ENCODE results near the gene LRP2.
"Not testable (repeated sequence)": the region's sequence is repeated elsewhere in the genome, so short reads cannot be mapped to it uniquely, and the experiment has no call there.

LRP2 gene

DNA sequence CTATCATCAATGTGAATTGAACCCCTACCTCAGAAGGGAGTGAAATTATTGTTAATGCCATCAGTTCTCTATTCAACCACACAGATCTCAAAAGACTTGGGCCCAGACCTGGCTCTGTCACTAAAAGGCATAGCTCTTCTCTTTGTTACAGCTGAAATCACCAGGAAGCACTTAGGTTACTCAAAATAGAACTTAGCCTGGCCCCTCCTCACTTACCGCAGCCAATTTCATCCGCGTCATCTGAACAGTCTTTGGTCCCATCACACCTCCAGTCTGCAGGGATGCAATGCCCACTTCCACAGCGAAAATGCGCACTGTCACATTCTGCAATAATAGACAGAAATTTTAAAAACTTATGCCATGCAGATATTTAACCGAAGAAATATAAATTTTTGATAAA, 41.8 kb downstream of the LRP2 start:
- CTCF ChIA-PET: no interaction called here
- no peak overlapping the region for H3K4me3 ChIP-seq (ENCODE audit: control insufficient read depth in 1 of 7, extremely low read depth in 1 of 7, insufficient read depth in 4 of 7, low read depth in 2 of 7, low read length in 6 of 7)
- H3K27ac ChIP-seq (ENCODE audit: insufficient read depth in 1 of 2, low read depth in 1 of 2, low read length in 2 of 2, poor library complexity in 1 of 2, severe bottlenecking in 2 of 2): no peak overlapping the region
- DNase-seq: no peak
- POLR2A ChIA-PET: no interaction called here
- 94% methylated on average over 3 of the region's 6 CpGs for WGBS (ENCODE audit: insufficient coverage)
- H3K4me1 ChIP-seq (ENCODE audit: control extremely low read depth in 1 of 4, control insufficient read depth in 4 of 4, insufficient read depth in 4 of 4, low read length in 3 of 4): no peaks in the 10 kb centered on the region
- no peaks in the 10 kb centered on the region for H3K27me3 ChIP-seq (replicated peaks in 2 of 5; ENCODE audit: control insufficient read depth in 4 of 5, insufficient read depth in 5 of 5, low read length in 4 of 5)
- no peaks in the 10 kb centered on the region for H3K36me3 ChIP-seq (ENCODE audit: control insufficient read depth in 4 of 4, insufficient read depth in 4 of 4, low read length in 3 of 4)
- no peaks in the 10 kb centered on the region for H3K9me3 ChIP-seq (ENCODE audit: control extremely low read depth in 1 of 5, control insufficient read depth in 4 of 5, insufficient read depth in 2 of 5, low read depth in 1 of 5, low read length in 4 of 5)

DNA sequence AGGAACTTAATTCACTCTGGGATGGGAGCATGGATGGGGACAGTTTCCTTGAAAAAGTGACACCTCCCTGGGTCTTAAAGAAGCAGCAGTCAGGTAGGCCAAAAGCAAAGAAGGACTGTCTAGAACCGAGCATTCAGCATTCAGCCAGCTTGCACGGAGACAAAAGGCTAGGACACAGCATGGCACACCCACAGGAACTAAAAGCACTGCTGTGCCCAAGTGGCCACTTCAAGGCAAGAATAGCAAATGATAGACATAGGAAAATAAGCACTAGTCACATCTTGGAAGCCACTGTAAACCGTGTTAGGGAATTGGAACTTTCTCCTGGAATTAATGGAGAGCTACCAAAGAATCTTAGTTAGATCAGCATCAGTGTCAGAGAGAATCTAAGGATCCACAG, 47.0 kb downstream of the LRP2 start:
- Histone ChIP-seq H3K27ac (ENCODE audit: insufficient read depth in 1 of 2, low read depth in 1 of 2, low read length in 2 of 2, poor library complexity in 1 of 2, severe bottlenecking in 2 of 2) (no peak overlapping the region), H3K36me3 (ENCODE audit: control insufficient read depth in 4 of 4, insufficient read depth in 4 of 4, low read length in 3 of 4) (no peaks in the 10 kb centered on the region), H3K27me3 (replicated peaks in 2 of 5; ENCODE audit: control insufficient read depth in 4 of 5, insufficient read depth in 5 of 5, low read length in 4 of 5) (no peaks in the 10 kb centered on the region), H3K4me3 (ENCODE audit: control insufficient read depth in 1 of 7, extremely low read depth in 1 of 7, insufficient read depth in 4 of 7, low read depth in 2 of 7, low read length in 6 of 7) (no peak overlapping the region), H3K4me1 (ENCODE audit: control extremely low read depth in 1 of 4, control insufficient read depth in 4 of 4, insufficient read depth in 4 of 4, low read length in 3 of 4) (no peaks in the 10 kb centered on the region), H3K9me3 (ENCODE audit: control extremely low read depth in 1 of 5, control insufficient read depth in 4 of 5, insufficient read depth in 2 of 5, low read depth in 1 of 5, low read length in 4 of 5) (peaks cover 0 to 5% (median 0%) of the 10 kb centered on the region in 5 experiments)
- ChIA-PET CTCF (no interaction called here), POLR2A (no interaction called here)
- DNase-seq: no peak
- 97% methylated on average over 3 of the region's 3 CpGs for WGBS (ENCODE audit: insufficient coverage)

DNA sequence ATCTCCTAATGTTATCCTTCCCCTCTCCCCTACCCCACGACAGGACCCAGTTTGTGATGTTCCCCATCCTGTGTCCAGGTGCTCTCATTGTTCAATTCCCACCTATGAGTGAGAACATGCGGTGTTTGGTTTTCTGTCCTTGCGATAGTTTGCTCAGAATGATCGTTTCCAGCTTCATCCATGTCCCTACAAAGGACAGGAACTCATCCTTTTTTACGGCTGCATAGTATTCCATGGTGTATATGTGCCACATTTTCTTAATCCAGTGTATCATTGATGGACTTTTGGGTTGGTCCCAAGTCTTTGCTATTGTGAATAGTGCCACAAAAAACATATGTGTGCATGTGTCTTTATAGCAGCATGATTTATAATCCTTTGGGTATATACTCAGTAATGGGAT, 54.0 kb downstream of the LRP2 start:
- CTCF ChIA-PET; H3K4me3 ChIP-seq (ENCODE audit: control insufficient read depth in 1 of 7, extremely low read depth in 1 of 7, insufficient read depth in 4 of 7, low read depth in 2 of 7, low read length in 6 of 7): not testable (repeated sequence)

DNA sequence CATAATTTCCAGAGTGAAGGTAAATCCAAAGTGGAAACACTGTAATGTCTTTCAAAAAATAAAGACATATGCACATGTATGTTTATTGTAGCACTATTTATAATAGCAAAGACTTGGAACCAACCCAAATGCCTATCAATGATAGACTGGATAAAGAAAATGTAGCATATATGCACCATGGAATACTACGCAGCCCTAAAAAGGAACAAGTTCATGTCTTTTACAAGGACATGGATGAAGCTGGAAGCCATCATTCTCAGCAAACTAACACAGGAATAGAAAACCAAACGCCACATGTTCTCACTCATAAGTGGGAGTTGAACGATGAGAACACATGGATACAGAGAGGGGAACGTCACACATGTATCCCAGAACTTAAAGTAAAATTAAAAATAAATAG, 57.6 kb downstream of the LRP2 start:
- DNase-seq; H3K27me3 ChIP-seq (replicated peaks in 2 of 5; ENCODE audit: control insufficient read depth in 4 of 5, insufficient read depth in 5 of 5, low read length in 4 of 5); H3K27ac ChIP-seq (ENCODE audit: insufficient read depth in 1 of 2, low read depth in 1 of 2, low read length in 2 of 2, poor library complexity in 1 of 2, severe bottlenecking in 2 of 2); POLR2A ChIA-PET; H3K4me1 ChIP-seq (ENCODE audit: control extremely low read depth in 1 of 4, control insufficient read depth in 4 of 4, insufficient read depth in 4 of 4, low read length in 3 of 4); CTCF ChIA-PET; H3K36me3 ChIP-seq (ENCODE audit: control insufficient read depth in 4 of 4, insufficient read depth in 4 of 4, low read length in 3 of 4); H3K9me3 ChIP-seq (ENCODE audit: control extremely low read depth in 1 of 5, control insufficient read depth in 4 of 5, insufficient read depth in 2 of 5, low read depth in 1 of 5, low read length in 4 of 5); H3K4me3 ChIP-seq (ENCODE audit: control insufficient read depth in 1 of 7, extremely low read depth in 1 of 7, insufficient read depth in 4 of 7, low read depth in 2 of 7, low read length in 6 of 7): not testable (repeated sequence)
- no CpG with 5 or more reads among the region's 4 CpGs for whole genome bisulfite sequencing (ENCODE audit: insufficient coverage)

More for the DNA sequence above, 54.0 kb downstream of the LRP2 start:
- H3K4me1 ChIP-seq (ENCODE audit: control extremely low read depth in 1 of 4, control insufficient read depth in 4 of 4, insufficient read depth in 4 of 4, low read length in 3 of 4); DNase-seq; H3K36me3 ChIP-seq (ENCODE audit: control insufficient read depth in 4 of 4, insufficient read depth in 4 of 4, low read length in 3 of 4); H3K27me3 ChIP-seq (replicated peaks in 2 of 5; ENCODE audit: control insufficient read depth in 4 of 5, insufficient read depth in 5 of 5, low read length in 4 of 5); H3K9me3 ChIP-seq (ENCODE audit: control extremely low read depth in 1 of 5, control insufficient read depth in 4 of 5, insufficient read depth in 2 of 5, low read depth in 1 of 5, low read length in 4 of 5); POLR2A ChIA-PET; H3K27ac ChIP-seq (ENCODE audit: insufficient read depth in 1 of 2, low read depth in 1 of 2, low read length in 2 of 2, poor library complexity in 1 of 2, severe bottlenecking in 2 of 2): not testable (repeated sequence)
- WGBS (ENCODE audit: insufficient coverage): 96% methylated on average over 4 of the region's 5 CpGs

DNA sequence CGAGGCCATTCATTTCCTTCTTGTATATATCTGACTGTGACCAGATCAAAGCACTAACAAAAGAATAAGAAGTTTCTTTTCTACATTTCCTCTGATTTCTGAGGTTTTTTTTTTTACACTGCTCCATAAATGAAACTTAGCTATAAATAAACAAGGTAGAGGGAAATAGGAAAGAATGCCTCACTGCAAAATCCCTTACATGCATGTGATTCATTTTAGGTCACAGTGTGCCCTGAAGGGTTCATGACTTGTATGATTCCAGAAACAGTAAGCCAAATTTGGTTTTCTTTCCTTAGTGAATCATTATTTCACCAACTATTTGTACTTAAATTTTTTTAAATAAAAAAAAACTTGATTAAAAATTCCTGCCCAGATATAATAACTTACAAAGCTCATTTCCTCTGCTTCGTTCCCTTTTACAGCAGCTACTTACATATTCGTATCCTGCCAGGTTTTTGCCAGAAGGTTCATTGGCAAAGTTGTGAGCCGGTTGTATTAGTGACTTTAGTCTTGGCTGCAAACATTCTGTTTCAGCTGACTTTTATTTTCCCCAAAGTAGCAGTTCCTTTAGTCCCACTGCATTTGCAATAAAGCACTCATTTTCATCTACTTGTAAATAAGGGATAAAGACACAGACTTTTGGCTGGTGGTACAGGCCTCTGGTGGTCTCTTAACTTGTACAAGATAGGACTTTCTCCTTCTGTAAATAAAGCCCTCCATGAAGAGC, 58.6 kb downstream of the LRP2 start:
- WGBS (ENCODE audit: insufficient coverage): 75% methylated on average over 2 of the region's 4 CpGs
- H3K9me3 ChIP-seq (ENCODE audit: control extremely low read depth in 1 of 5, control insufficient read depth in 4 of 5, insufficient read depth in 2 of 5, low read depth in 1 of 5, low read length in 4 of 5): peaks cover 0 to 3% (median 0%) of the 10 kb centered on the region in 5 experiments
- peaks cover 0 to 2% (median 0%) of the 10 kb centered on the region in 5 experiments for H3K27me3 ChIP-seq (replicated peaks in 2 of 5; ENCODE audit: control insufficient read depth in 4 of 5, insufficient read depth in 5 of 5, low read length in 4 of 5)
- H3K27ac ChIP-seq (ENCODE audit: insufficient read depth in 1 of 2, low read depth in 1 of 2, low read length in 2 of 2, poor library complexity in 1 of 2, severe bottlenecking in 2 of 2): no peak overlapping the region
- H3K4me3 ChIP-seq (ENCODE audit: control insufficient read depth in 1 of 7, extremely low read depth in 1 of 7, insufficient read depth in 4 of 7, low read depth in 2 of 7, low read length in 6 of 7): no peak overlapping the region
- ChIA-PET POLR2A (no interaction called here), CTCF (interaction anchor here (1.0 kb wide), 1 partner anchor 9 kb away, joined by 3 read pairs; no protein-coding TSS in a partner anchor)
- no peak for DNase-seq
- no peaks in the 10 kb centered on the region for H3K4me1 ChIP-seq (ENCODE audit: control extremely low read depth in 1 of 4, control insufficient read depth in 4 of 4, insufficient read depth in 4 of 4, low read length in 3 of 4)
- no peaks in the 10 kb centered on the region for H3K36me3 ChIP-seq (ENCODE audit: control insufficient read depth in 4 of 4, insufficient read depth in 4 of 4, low read length in 3 of 4)

DNA sequence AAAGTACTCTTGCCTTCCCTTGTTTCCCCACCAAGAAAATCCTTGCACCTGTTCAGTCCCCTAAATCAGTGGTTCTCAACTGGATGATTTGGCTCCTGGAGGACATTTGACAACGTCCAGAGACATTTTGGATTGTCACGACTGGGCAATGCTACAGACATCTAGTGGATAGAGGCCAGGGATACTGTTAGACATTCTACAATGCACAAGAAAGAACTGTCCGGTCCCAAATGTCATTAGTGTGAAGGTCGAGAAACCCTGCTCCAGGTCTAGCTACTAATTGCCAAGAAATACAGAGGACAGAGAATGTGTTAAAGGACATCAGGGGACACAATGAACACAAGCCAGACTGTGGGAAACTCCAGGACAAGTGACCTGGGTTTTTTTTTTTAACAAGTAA, 60.0 kb downstream of the LRP2 start:
- ChIA-PET POLR2A (no interaction called here), CTCF (interaction anchor here (1.0 kb wide), 1 partner anchor 10 kb away, joined by 3 read pairs; no protein-coding TSS in a partner anchor)
- Histone ChIP-seq H3K4me3 (ENCODE audit: control insufficient read depth in 1 of 7, extremely low read depth in 1 of 7, insufficient read depth in 4 of 7, low read depth in 2 of 7, low read length in 6 of 7) (no peak overlapping the region), H3K27me3 (replicated peaks in 2 of 5; ENCODE audit: control insufficient read depth in 4 of 5, insufficient read depth in 5 of 5, low read length in 4 of 5) (peaks cover 0 to 2% (median 0%) of the 10 kb centered on the region in 5 experiments), H3K9me3 (ENCODE audit: control extremely low read depth in 1 of 5, control insufficient read depth in 4 of 5, insufficient read depth in 2 of 5, low read depth in 1 of 5, low read length in 4 of 5) (peaks cover 0 to 1% (median 0%) of the 10 kb centered on the region in 5 experiments), H3K36me3 (ENCODE audit: control insufficient read depth in 4 of 4, insufficient read depth in 4 of 4, low read length in 3 of 4) (no peaks in the 10 kb centered on the region), H3K27ac (ENCODE audit: insufficient read depth in 1 of 2, low read depth in 1 of 2, low read length in 2 of 2, poor library complexity in 1 of 2, severe bottlenecking in 2 of 2) (no peak overlapping the region), H3K4me1 (ENCODE audit: control extremely low read depth in 1 of 4, control insufficient read depth in 4 of 4, insufficient read depth in 4 of 4, low read length in 3 of 4) (no peaks in the 10 kb centered on the region)
- 70% methylated on average over 4 of the region's 4 CpGs for WGBS (ENCODE audit: insufficient coverage)
- no peak for DNase-seq

DNA sequence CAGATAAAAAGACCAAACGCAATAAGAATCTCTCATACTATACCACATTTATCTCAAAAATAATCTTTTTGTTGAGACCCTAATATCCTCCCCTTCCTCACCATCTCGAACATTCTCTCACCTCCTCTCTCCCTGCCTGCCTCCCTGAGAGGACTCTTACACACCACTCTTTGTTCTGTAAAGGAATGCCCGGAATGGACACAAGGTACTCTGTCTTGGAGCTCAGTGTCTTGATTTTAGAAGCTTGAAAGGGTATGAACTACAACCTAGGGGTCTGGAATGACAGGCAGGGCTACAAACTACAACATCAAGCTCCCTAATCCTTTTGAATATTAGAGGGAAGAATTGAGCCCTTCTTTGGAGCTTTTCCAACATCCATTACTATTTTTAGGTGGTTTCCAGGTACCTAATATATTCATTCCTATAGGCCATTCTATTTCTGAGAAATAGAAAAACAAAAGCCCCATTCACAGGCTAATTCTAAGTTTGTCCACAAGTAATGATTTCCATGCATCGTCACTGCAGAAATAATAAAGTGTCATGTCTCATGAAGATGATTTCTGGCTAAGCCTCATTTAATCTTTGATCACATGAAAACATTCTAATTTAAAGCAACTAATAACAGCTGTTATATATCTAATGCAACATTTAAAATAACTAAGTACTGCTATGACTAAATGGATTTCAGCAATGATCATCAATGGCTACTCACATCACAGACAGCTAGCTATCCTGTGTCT, 60.6 kb downstream of the LRP2 start:
- Histone ChIP-seq H3K4me3 (ENCODE audit: control insufficient read depth in 1 of 7, extremely low read depth in 1 of 7, insufficient read depth in 4 of 7, low read depth in 2 of 7, low read length in 6 of 7) (no peak overlapping the region), H3K4me1 (ENCODE audit: control extremely low read depth in 1 of 4, control insufficient read depth in 4 of 4, insufficient read depth in 4 of 4, low read length in 3 of 4) (no peaks in the 10 kb centered on the region), H3K27me3 (replicated peaks in 2 of 5; ENCODE audit: control insufficient read depth in 4 of 5, insufficient read depth in 5 of 5, low read length in 4 of 5) (peaks cover 0 to 2% (median 0%) of the 10 kb centered on the region in 5 experiments), H3K27ac (ENCODE audit: insufficient read depth in 1 of 2, low read depth in 1 of 2, low read length in 2 of 2, poor library complexity in 1 of 2, severe bottlenecking in 2 of 2) (no peak overlapping the region), H3K9me3 (ENCODE audit: control extremely low read depth in 1 of 5, control insufficient read depth in 4 of 5, insufficient read depth in 2 of 5, low read depth in 1 of 5, low read length in 4 of 5) (peaks cover 0 to 1% (median 0%) of the 10 kb centered on the region in 5 experiments), H3K36me3 (ENCODE audit: control insufficient read depth in 4 of 4, insufficient read depth in 4 of 4, low read length in 3 of 4) (no peaks in the 10 kb centered on the region)
- WGBS (ENCODE audit: insufficient coverage): 93% methylated on average over 3 of the region's 4 CpGs
- ChIA-PET POLR2A (no interaction called here), CTCF (no interaction called here)
- no peak for DNase-seq

Data from common myeloid progenitor, CD34-positive (primary cell).